ENCODE data around the gene TFF3. TPM values are rescaled to one million over a fixed set of nuclear protein-coding genes. Genes with fewer than 3 reads are reported as not detected.

TFF3 gene
- total RNA-seq, 4 donors from 2014 or later, result 1.9 to 8.0 (median 5.5) TPM; not detected in 1

- WGBS, result 91% methylated on average over 9 of the region's 12 CpGs
- no peak for DNase-seq (ENCODE audit: low spot score in 2 of 2)
- Histone ChIP-seq H3K27me3 (no peaks in the 10 kb centered on the region), H3K4me1 (no peaks in the 10 kb centered on the region), H3K4me3 (no peak overlapping the region), H3K27ac (no peak overlapping the region), H3K9me3 (no peaks in the 10 kb centered on the region), H3K36me3 (peaks cover 61% of the 10 kb centered on the region)
- no peak for TF ChIP-seq EP300 (IDR thresholded peaks at IDR 0.05)
- TF ChIP-seq POLR2AphosphoS5 (IDR thresholded peaks at IDR 0.05), result no peak
- TF ChIP-seq POLR2A (IDR thresholded peaks at IDR 0.05), result no peak
These were observed 32.5 kb downstream of the TFF3 start for GRCh38 chr21:42282715-42283114.

GRCh38 chr21:42282021-42282420 lies 33.2 kb downstream of the TFF3 start:
- Histone ChIP-seq H3K4me1 (no peaks in the 10 kb centered on the region), H3K27ac (no peak overlapping the region), H3K9me3 (no peaks in the 10 kb centered on the region), H3K27me3 (no peaks in the 10 kb centered on the region), H3K36me3 (peaks cover 55% of the 10 kb centered on the region), H3K4me3 (no peak overlapping the region)
- no peak for TF ChIP-seq CTCF (IDR thresholded peaks at IDR 0.05)
- no peak for TF ChIP-seq POLR2AphosphoS5 (IDR thresholded peaks at IDR 0.05)
- TF ChIP-seq EP300 (IDR thresholded peaks at IDR 0.05), result no peak
- TF ChIP-seq POLR2A (IDR thresholded peaks at IDR 0.05), result no peak
- 91% methylated on average over 14 of the region's 18 CpGs for WGBS
- no peak for DNase-seq (ENCODE audit: low spot score in 2 of 2)

DNA sequence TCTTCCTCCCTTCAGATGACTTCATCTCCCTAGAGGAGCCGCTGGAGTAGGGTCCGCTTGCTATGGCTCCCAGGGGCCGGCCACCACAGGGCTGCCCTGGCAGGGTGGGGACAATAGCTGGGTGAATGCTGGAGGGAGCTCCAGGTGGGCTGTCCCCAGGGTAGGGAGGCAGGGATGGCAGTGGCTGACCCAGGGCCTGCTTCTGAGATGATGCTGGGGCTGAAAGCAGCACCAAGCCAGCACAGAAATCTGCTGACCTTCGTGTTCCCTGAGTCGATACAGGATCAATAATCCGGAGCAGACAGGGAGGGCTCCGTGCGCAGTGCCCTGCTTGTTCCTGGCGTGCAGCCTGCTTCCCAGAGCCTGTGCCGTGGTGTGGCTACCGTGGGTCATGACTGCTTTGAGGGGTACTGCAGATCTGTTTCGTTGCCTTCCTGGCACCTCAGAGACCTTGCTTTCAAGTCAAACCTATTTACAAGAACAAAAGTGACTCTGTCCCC lies 34.0 kb downstream of the TFF3 start:
- no peak for DNase-seq (ENCODE audit: low spot score in 2 of 2)
- H3K36me3 ChIP-seq, result peaks cover 55% of the 10 kb centered on the region
- no peak overlapping the region for H3K4me3 ChIP-seq
- TF ChIP-seq POLR2A (IDR thresholded peaks at IDR 0.05), result no peak
- H3K9me3 ChIP-seq, result no peaks in the 10 kb centered on the region
- H3K27ac ChIP-seq, result no peak overlapping the region
- no peaks in the 10 kb centered on the region for H3K4me1 ChIP-seq
- WGBS, result 98% methylated on average over 8 of the region's 12 CpGs
- no peaks in the 10 kb centered on the region for H3K27me3 ChIP-seq

DNA sequence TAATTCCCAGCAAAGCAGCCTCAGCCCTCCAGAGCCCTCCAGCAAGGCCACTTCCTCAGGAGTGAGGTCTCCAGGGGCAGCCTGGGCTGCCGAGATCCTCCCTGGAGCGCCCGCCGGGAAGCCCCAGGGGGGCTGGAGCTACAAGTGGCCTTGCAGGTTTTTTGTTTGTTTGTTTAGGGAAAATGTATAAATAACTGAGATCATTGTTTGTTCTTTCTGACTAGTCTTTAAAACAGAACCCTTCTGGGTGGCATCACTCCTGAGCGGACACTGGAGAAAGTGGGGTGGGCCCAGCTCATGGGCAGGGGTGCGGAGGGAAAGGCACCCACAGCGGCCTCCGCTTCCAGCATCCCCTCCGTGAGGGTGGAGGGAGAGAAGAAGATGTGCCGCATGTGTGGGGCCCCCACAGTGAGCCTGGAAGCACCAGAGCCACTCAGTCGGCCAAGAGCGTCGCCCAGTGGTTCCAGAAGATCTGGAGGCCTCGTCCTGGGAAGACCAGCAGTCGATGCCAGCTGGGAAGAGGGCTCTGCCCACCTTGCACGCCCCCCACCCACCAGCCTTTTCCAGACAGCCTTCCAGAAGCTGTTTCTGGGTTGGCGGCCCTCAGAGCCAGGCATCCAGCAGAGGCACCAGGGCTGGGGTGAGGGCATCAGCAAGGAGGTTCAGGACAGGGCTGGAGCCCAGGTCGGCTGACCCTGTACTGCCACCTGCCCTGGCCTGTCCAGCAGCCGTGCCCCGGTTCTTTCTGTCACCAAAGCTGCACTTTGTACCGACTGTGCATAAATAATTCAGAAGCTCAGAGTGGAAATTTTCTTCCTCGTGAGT lies 34.6 kb downstream of the TFF3 start:
- no peak for DNase-seq (ENCODE audit: low spot score in 2 of 2)
- no peaks in the 10 kb centered on the region for H3K9me3 ChIP-seq
- WGBS, result 93% methylated on average over 18 of the region's 22 CpGs
- TF ChIP-seq EP300 (IDR thresholded peaks at IDR 0.05), result no peak
- TF ChIP-seq POLR2A (IDR thresholded peaks at IDR 0.05), result no peak
- TF ChIP-seq CTCF (IDR thresholded peaks at IDR 0.05), result no peak
- no peak for TF ChIP-seq POLR2AphosphoS5 (IDR thresholded peaks at IDR 0.05)
- H3K4me1 ChIP-seq, result no peaks in the 10 kb centered on the region
- no peak overlapping the region for H3K27ac ChIP-seq
- H3K36me3 ChIP-seq, result peaks cover 52% of the 10 kb centered on the region
- H3K4me3 ChIP-seq, result no peak overlapping the region
- no peaks in the 10 kb centered on the region for H3K27me3 ChIP-seq

- 94% methylated on average over 7 of the region's 11 CpGs for WGBS
- H3K27me3 ChIP-seq, result no peaks in the 10 kb centered on the region
- H3K36me3 ChIP-seq, result peaks cover 58% of the 10 kb centered on the region
- no peaks in the 10 kb centered on the region for H3K4me1 ChIP-seq
- H3K27ac ChIP-seq, result no peak overlapping the region
- DNase-seq (ENCODE audit: low spot score in 2 of 2), result no peak
- no peak for TF ChIP-seq EP300 (IDR thresholded peaks at IDR 0.05)
- TF ChIP-seq POLR2AphosphoS5 (IDR thresholded peaks at IDR 0.05), result no peak
- TF ChIP-seq POLR2A (IDR thresholded peaks at IDR 0.05), result no peak
- TF ChIP-seq CTCF (IDR thresholded peaks at IDR 0.05), result no peak
- no peak overlapping the region for H3K4me3 ChIP-seq
- no peaks in the 10 kb centered on the region for H3K9me3 ChIP-seq
These were observed 35.3 kb downstream of the TFF3 start for GRCh38 chr21:42279888-42280287.

- H3K36me3 ChIP-seq, result peaks cover 58% of the 10 kb centered on the region
- H3K9me3 ChIP-seq, result no peaks in the 10 kb centered on the region
- 87% methylated on average over 12 of the region's 20 CpGs for WGBS
- no peaks in the 10 kb centered on the region for H3K4me1 ChIP-seq
- H3K27ac ChIP-seq, result no peak overlapping the region
- TF ChIP-seq POLR2A (IDR thresholded peaks at IDR 0.05) (no peak), POLR2AphosphoS5 (IDR thresholded peaks at IDR 0.05) (no peak), EP300 (IDR thresholded peaks at IDR 0.05) (no peak), CTCF (IDR thresholded peaks at IDR 0.05) (no peak)
- DNase-seq (ENCODE audit: low spot score in 2 of 2), result no peak
- no peaks in the 10 kb centered on the region for H3K27me3 ChIP-seq
- H3K4me3 ChIP-seq, result no peak overlapping the region
These were observed 35.8 kb downstream of the TFF3 start for GRCh38 chr21:42279341-42279871.

Measured in suprapubic skin (tissue), 4 donors.